OCI-M1 (cell line): ENCODE data around the gene IL4R.

ENCODE experiments used
- DNase-seq: peaks from one replicate; lab custom pipeline; 2025; lab: John Stamatoyannopoulos, UW

The IL4R gene

GRCh38 chr16:27315333-27316037, 1.7 kb downstream of the IL4R start:
- peak; percentile 21 for DNase-seq

GRCh38 chr16:27316038-27316680, 2.4 kb downstream of the IL4R start:
- no peak for DNase-seq

GRCh38 chr16:27317320-27317719, 3.5 kb downstream of the IL4R start:
- DNase-seq = no peak

GRCh38 chr16:27317738-27318391, 4.1 kb downstream of the IL4R start:
- no peak for DNase-seq

- no peak for DNase-seq
These were observed 4.8 kb downstream of the IL4R start for GRCh38 chr16:27318392-27319256.

GRCh38 chr16:27319257-27319965, 5.6 kb downstream of the IL4R start:
- no peak for DNase-seq

- DNase-seq = no peak
These were observed 6.7 kb downstream of the IL4R start for GRCh38 chr16:27320261-27321012.

GRCh38 chr16:27321013-27321915, 7.5 kb downstream of the IL4R start:
- no peak for DNase-seq

- no peak for DNase-seq
These were observed 9.3 kb downstream of the IL4R start for GRCh38 chr16:27322858-27323780.

- no peak for DNase-seq
These were observed 10.2 kb downstream of the IL4R start for GRCh38 chr16:27323781-27324561.

GRCh38 chr16:27324851-27325301, 11.1 kb downstream of the IL4R start:
- no peak for DNase-seq

GRCh38 chr16:27325736-27326135, 12.0 kb downstream of the IL4R start:
- no peak for DNase-seq

- DNase-seq = no peak
These were observed 12.5 kb downstream of the IL4R start for GRCh38 chr16:27326251-27326650.

- DNase-seq = peak; percentile 49
These were observed 13.2 kb downstream of the IL4R start for GRCh38 chr16:27326738-27327585.

- DNase-seq = no peak
These were observed 13.8 kb downstream of the IL4R start for GRCh38 chr16:27327586-27327915.

GRCh38 chr16:27328937-27329336, 15.2 kb downstream of the IL4R start:
- DNase-seq = no peak
